HepG2 (cell line): ENCODE results near the gene TST. TPM values are rescaled to one million over a fixed set of nuclear protein-coding genes. Genes with fewer than 3 reads are reported as not detected.
A peak's percentile ranks its signal among the peaks of the same experiment; 100 is the strongest.

ENCODE experiments used
- ATAC-seq: fragments of 200-7000 bp; cut with Tn5 transposase; 3 replicates; pipeline ENCODE4 v1.9.1; 2020; ENCODE audit warnings: mild to moderate bottlenecking, moderate library complexity
- BruUV-seq: library from RNA; stranded (reverse); fragments of 400-500 nt; replicated peaks from 2 replicates; lab custom pipeline; 2021; lab: Mats Ljungman, UMichigan
- CTCF ChIA-PET: fragments of 300-600 bp; formaldehyde crosslinking; extraction: SDS; loops from one replicate; lab custom pipeline; 2021; ENCODE audit warnings: low total read pairs, inconsistent platforms, low intra/inter-chr PET ratio; lab: Yijun Ruan, JAX
- POLR2A ChIA-PET: fragments of 350-600 bp; sonication (Branson Sonifier 250); formaldehyde crosslinking; loops from one replicate; lab custom pipeline; 2020; ENCODE audit warnings: antibody characterized with exemption, inconsistent platforms; lab: Yijun Ruan, JAX
- DNase-seq: peaks from one replicate; pipeline ENCODE4 v3.0.0-alpha.2; 2015; ENCODE audit warnings: low spot score
- FAIRE-seq: peaks from 3 replicates; lab custom pipeline; 2011; peaks lifted over from hg19 to GRCh38; lab: Jason Lieb, UNC
- H2AFZ ChIP-seq: one replicate; pipeline ENCODE4 v1.6.1; 2011; ENCODE audit warnings: low read length, inconsistent platforms
- H3K27ac ChIP-seq: fragments of 300-600 bp; 3 replicates; pipeline ENCODE4 v1.8.0; 2011; ENCODE audit warnings: mixed run types, mild to moderate bottlenecking, mixed read lengths, low read length, inconsistent platforms; ENCODE audit not compliant: insufficient read depth; ENCODE audit errors: extremely low read length
- H3K27me3 ChIP-seq, 2 experiments: fragments of 200-600 bp in 1 of 2; 2 replicates in 1 of 2; 3 replicates in 1 of 2; pipeline versions ENCODE4 v1.6.0 to v1.8.0; 2011; ENCODE audit warnings: low read length in 2 of 2, mild to moderate bottlenecking in 2 of 2, moderate library complexity in 2 of 2, inconsistent platforms in 1 of 2; ENCODE audit not compliant: insufficient read depth in 2 of 2, control insufficient read depth in 1 of 2
- H3K36me3 ChIP-seq, 2 experiments: fragments of 200-600 bp in 1 of 2; replicated peaks in 1 of 2; 2 replicates in 1 of 2; 3 replicates in 1 of 2; pipeline versions ENCODE4 v1.5.1 to v1.8.0; 2011; ENCODE audit warnings: low read length in 2 of 2, inconsistent platforms in 1 of 2; ENCODE audit not compliant: insufficient read depth in 2 of 2, control insufficient read depth in 1 of 2
- H3K4me1 ChIP-seq: 2 replicates; pipeline ENCODE4 v1.5.1; 2012; ENCODE audit warnings: low read length, inconsistent platforms; ENCODE audit not compliant: insufficient read depth
- H3K4me2 ChIP-seq: 2 replicates; pipeline ENCODE4 v1.6.0; 2011; ENCODE audit warnings: low read depth, low read length, inconsistent platforms
- H3K4me3 ChIP-seq, 3 experiments: fragments of 200-600 bp in 1 of 3; sonication (generic), shearing (Covaris generic) in 1 of 3; replicated peaks in 1 of 3; 2 replicates each; pipeline ENCODE4 v1.5.1; 2011 to 2016; ENCODE audit warnings: low read length in 3 of 3, inconsistent platforms in 2 of 3, low read depth in 2 of 3, mild to moderate bottlenecking in 2 of 3, control low read depth in 1 of 3, mixed read lengths in 1 of 3; ENCODE audit not compliant: insufficient read depth in 1 of 3
- H3K79me2 ChIP-seq: one replicate; pipeline ENCODE4 v1.6.1; 2011; ENCODE audit warnings: low read length, inconsistent platforms; ENCODE audit not compliant: insufficient read depth
- H3K9ac ChIP-seq: 2 replicates; pipeline ENCODE4 v1.6.0; 2011; ENCODE audit warnings: mild to moderate bottlenecking, low read depth, low read length, inconsistent platforms; ENCODE audit not compliant: insufficient read depth
- H3K9me3 ChIP-seq: 2 replicates; pipeline ENCODE4 v1.5.1; 2012; ENCODE audit warnings: mild to moderate bottlenecking, low read length
- H4K20me1 ChIP-seq: 2 replicates; pipeline ENCODE4 v1.6.0; 2011; ENCODE audit warnings: inconsistent platforms, mild to moderate bottlenecking, low read length, moderate library complexity; ENCODE audit not compliant: insufficient read depth
- ELF3 ChIP-seq: IDR thresholded peaks from 2 replicates; pipeline ENCODE4 v1.6.1; 2016; ENCODE audit warnings: missing genetic modification reagents, missing compliant biosample characterization
- HIC2 ChIP-seq: sonication (generic); formaldehyde crosslinking; IDR thresholded peaks from 2 replicates; pipeline ENCODE4 v1.9.0; 2022; ENCODE audit warnings: low read depth, missing genetic modification reagents
- IRX3 ChIP-seq: sonication (generic); formaldehyde crosslinking; IDR thresholded peaks from 2 replicates; pipeline ENCODE4 v1.8.1; 2023; ENCODE audit warnings: mild to moderate bottlenecking, low read depth, missing genetic modification reagents, borderline replicate concordance
- NKX3-1 ChIP-seq: sonication (generic); formaldehyde crosslinking; IDR thresholded peaks from 2 replicates; pipeline ENCODE4 v1.5.0; 2020; ENCODE audit warnings: missing genetic modification reagents
- NONO ChIP-seq, 2 experiments: fragments of 450-650 bp in 1 of 2; sonication (generic) in 1 of 2; formaldehyde crosslinking in 1 of 2; IDR thresholded peaks in 1 of 2; conservative IDR thresholded peaks in 1 of 2; 2 replicates each; pipeline versions ENCODE4 v1.6.1 to v1.8.0; 2017 to 2022; ENCODE audit warnings: mild to moderate bottlenecking in 1 of 2, missing genetic modification reagents in 1 of 2, moderate library complexity in 1 of 2
- POLR2AphosphoS5 ChIP-seq: IDR thresholded peaks from 2 replicates; pipeline ENCODE4 v1.6.1; 2012; ENCODE audit warnings: low read depth, low read length
- ZBTB38 ChIP-seq: sonication (generic); formaldehyde crosslinking; IDR thresholded peaks from 2 replicates; pipeline ENCODE4 v1.5.1; 2020; ENCODE audit warnings: mild to moderate bottlenecking, missing genetic modification reagents
- ZFP41 ChIP-seq: sonication (generic); formaldehyde crosslinking; IDR thresholded peaks from 2 replicates; pipeline ENCODE4 v1.4.0; 2020; ENCODE audit warnings: mild to moderate bottlenecking, missing genetic modification reagents, borderline replicate concordance
- ZNF18 ChIP-seq: sonication (generic); formaldehyde crosslinking; IDR thresholded peaks from 2 replicates; pipeline ENCODE4 v1.8.0; 2022; ENCODE audit warnings: mild to moderate bottlenecking, missing genetic modification reagents; ENCODE audit not compliant: insufficient replicate concordance
- ZNF687 ChIP-seq: sonication (generic); formaldehyde crosslinking; IDR thresholded peaks from 2 replicates; pipeline ENCODE4 v1.5.1; 2020; ENCODE audit warnings: mild to moderate bottlenecking, missing genetic modification reagents, moderate library complexity
- ZNF709 ChIP-seq: sonication (generic); formaldehyde crosslinking; IDR thresholded peaks from 2 replicates; pipeline ENCODE4 v1.5.0; 2020; ENCODE audit warnings: mild to moderate bottlenecking, missing genetic modification reagents
- WGBS: methylation state at CpG from one replicate; pipeline ENCODE4 v1.1.6; 2017; ENCODE audit warnings: low lambda C conversion rate; 5-methylcytosine and 5-hydroxymethylcytosine counted together
- in situ Hi-C: cut with HindIII; loops from 2 replicates; pipeline ENCODE4 v1.10.0; 2017; ENCODE audit warnings: low pct_unique_long_range_greater_than_20kb; ENCODE audit not compliant: extremely low pct_ligation_motif_present
- intact Hi-C: fragments of 100-400 bp; cut with micrococcal nuclease; formaldehyde crosslinking; loops from one replicate; pipeline ENCODE4 v1.10.0; 2022; ENCODE audit not compliant: unreplicated experiment
- polyA plus RNA-seq, 8 experiments: library from polyadenylated mRNA; depleted of rRNA in 3 of 8; stranded (reverse) in 7 of 8; unstranded in 1 of 8; fragments of >200 nt; fragmentation: Illumina TruSeq in 4 of 8; extraction: Trizol in 4 of 8; gene quantifications; 2 replicates each; pipeline versions ENCODE4 v1.2.1 to v1.2.3, GENCODE V29; 2011 to 2016; ENCODE audit warnings: low read depth in 4 of 8, missing spikeins in 1 of 8, mixed read lengths in 1 of 8; ENCODE audit not compliant: insufficient read depth in 1 of 8
- total RNA-seq, 5 experiments: library from RNA; depleted of rRNA; stranded (reverse); fragments of >200 nt; fragmentation: Illumina TruSeq; extraction: Trizol; gene quantifications; 2 replicates each; pipeline ENCODE4 v1.2.3, GENCODE V29; 2016; ENCODE audit warnings: low read depth in 1 of 5

Gene TST
- total and polyA plus RNA-seq, 2 of the 13 experiments (the other 11 are each of a cell fraction or from before 2014, with no cell fraction given) = 44.6 to 63.6 TPM

- no peak for TF ChIP-seq HIC2 (CRISPR knock-in tag)
- TF ChIP-seq ZBTB38 = 0 out of 2 replicates have a peak, but pooled peaks have one; percentile 15
- TF ChIP-seq NONO (IDR thresholded peaks at IDR 0.05) = no peak
- 0 out of 2 replicates have a peak, but pooled peaks have one; percentile 34 for TF ChIP-seq NONO (CRISPR knock-in tag; conservative IDR thresholded peaks at IDR 0.05)
- TF ChIP-seq ZNF687 (CRISPR knock-in tag) = 0 out of 2 replicates have a peak, but pooled peaks have one; percentile 32
- TF ChIP-seq, all 625 proteins: peak for 8
Measured at GRCh38 chr22:37016134-37016910, 2.9 kb downstream of the TST start (continued).

GRCh38 chr22:37015587-37015878 lies 3.7 kb downstream of the TST start:
- intact Hi-C loops (no loop called here), in situ Hi-C loops (no loop called here)
- Histone ChIP-seq H3K36me3 (peaks cover 5 to 15% of the 10 kb centered on the region in 2 experiments), H3K4me1 (peaks cover 48% of the 10 kb centered on the region), H3K9me3 (no peaks in the 10 kb centered on the region), H3K9ac (no peak overlapping the region), H3K4me3 (no peak overlapping the region), H4K20me1 (peaks cover 29% of the 10 kb centered on the region), H3K27ac (no peak overlapping the region), H3K27me3 (no peaks in the 10 kb centered on the region; a peak in 1 of 5 replicates), H3K79me2 (peaks cover 36% of the 10 kb centered on the region), H2AFZ (no peak overlapping the region), H3K4me2 (peak overlapping the region; percentile 14; the same call in 1 of the 2 replicates)
- WGBS = 73% methylated on average over 2 of the region's 4 CpGs
- ATAC-seq (no peak), DNase-seq (no peak), FAIRE-seq (no peak)
- BruUV-seq = no TSS peak
- ChIA-PET CTCF (no interaction called here), POLR2A (interaction anchor here (0.7 to 11.6 kb wide), 4 partner anchors 8 to 88 kb away, joined by 3 to 383 read pairs (median 73); no protein-coding TSS in a partner anchor)
- TF ChIP-seq IRX3 (CRISPR knock-in tag) (no peak), POLR2AphosphoS5 (0 out of 2 replicates have a peak, but pooled peaks have one; percentile 34), ELF3 (CRISPR knock-in tag) (0 out of 2 replicates have a peak, but pooled peaks have one; percentile 6), NKX3-1 (CRISPR knock-in tag) (no peak), ZNF709 (CRISPR knock-in tag) (no peak), ZNF18 (CRISPR knock-in tag) (no peak), ZFP41 (no peak)
